ENCODE measurements around the gene FAM20C.

Gene FAM20C

GRCh38 chr7:229184-229964, 37.0 kb downstream of the FAM20C start:
- in situ Hi-C loops (cut with HindIII; ENCODE audit: low sequenced_read_pairs) = no loop called here
- TF ChIP-seq CTCF (IDR thresholded peaks at IDR 0.05; ENCODE audit: low read depth, low read length, missing control alignments) = no peak
- peak; percentile 98 for DNase-seq (ENCODE audit: low read depth)
- H3K4me3 ChIP-seq (ENCODE audit: low read depth, low read length) = no peak overlapping the region

GRCh38 chr7:230274-230673, 37.9 kb downstream of the FAM20C start:
- no peak overlapping the region for H3K4me3 ChIP-seq (ENCODE audit: low read depth, low read length)
- no peak for DNase-seq (ENCODE audit: low read depth)
- in situ Hi-C loops (cut with HindIII; ENCODE audit: low sequenced_read_pairs) = no loop called here
- TF ChIP-seq CTCF (IDR thresholded peaks at IDR 0.05; ENCODE audit: low read depth, low read length, missing control alignments) = no peak

GRCh38 chr7:231030-231857, 38.9 kb downstream of the FAM20C start:
- TF ChIP-seq CTCF (IDR thresholded peaks at IDR 0.05; ENCODE audit: low read depth, low read length, missing control alignments) = peak; percentile 32
- in situ Hi-C loops (cut with HindIII; ENCODE audit: low sequenced_read_pairs) = no loop called here
- no peak for DNase-seq (ENCODE audit: low read depth)
- H3K4me3 ChIP-seq (ENCODE audit: low read depth, low read length) = no peak overlapping the region

- no peak for DNase-seq (ENCODE audit: low read depth)
- H3K4me3 ChIP-seq (ENCODE audit: low read depth, low read length) = no peak overlapping the region
- in situ Hi-C loops (cut with HindIII; ENCODE audit: low sequenced_read_pairs) = no loop called here
- no peak for TF ChIP-seq CTCF (IDR thresholded peaks at IDR 0.05; ENCODE audit: low read depth, low read length, missing control alignments)
Observed at GRCh38 chr7:231858-232246, 39.5 kb downstream of the FAM20C start.

- peak; percentile 75 for DNase-seq (ENCODE audit: low read depth)
- H3K4me3 ChIP-seq (ENCODE audit: low read depth, low read length) = no peak overlapping the region
- TF ChIP-seq CTCF (IDR thresholded peaks at IDR 0.05; ENCODE audit: low read depth, low read length, missing control alignments) = no peak
- in situ Hi-C loops (cut with HindIII; ENCODE audit: low sequenced_read_pairs) = no loop called here
Observed at GRCh38 chr7:232410-233248, 40.3 kb downstream of the FAM20C start.
